ENCODE results near the gene MALRD1.

Gene MALRD1

DNA sequence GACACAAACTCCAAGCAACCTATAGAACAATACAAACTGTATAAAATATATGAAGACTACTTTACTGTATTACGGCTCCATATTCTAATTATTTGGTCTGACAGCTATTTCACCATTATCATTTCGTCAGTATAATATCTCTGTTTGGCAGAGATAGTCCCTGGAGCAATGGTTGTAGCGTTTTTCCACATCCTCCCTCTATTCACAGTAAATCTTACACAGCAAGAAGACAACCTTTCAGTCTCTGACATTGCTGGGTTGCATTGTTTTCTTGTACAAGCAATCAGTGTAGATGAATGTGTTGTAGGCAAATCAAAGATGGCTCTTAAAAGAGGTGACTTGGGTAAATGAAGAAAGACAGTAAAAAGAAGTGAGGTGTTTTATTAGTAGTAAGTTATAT, 662.0 kb downstream of the MALRD1 start:
- no peak overlapping the region for H3K4me3 ChIP-seq (ENCODE audit: low read depth, low read length)
- TF ChIP-seq CTCF (IDR thresholded peaks at IDR 0.05; ENCODE audit: borderline replicate concordance, insufficient read depth, low read depth, low read length) = no peak

DNA sequence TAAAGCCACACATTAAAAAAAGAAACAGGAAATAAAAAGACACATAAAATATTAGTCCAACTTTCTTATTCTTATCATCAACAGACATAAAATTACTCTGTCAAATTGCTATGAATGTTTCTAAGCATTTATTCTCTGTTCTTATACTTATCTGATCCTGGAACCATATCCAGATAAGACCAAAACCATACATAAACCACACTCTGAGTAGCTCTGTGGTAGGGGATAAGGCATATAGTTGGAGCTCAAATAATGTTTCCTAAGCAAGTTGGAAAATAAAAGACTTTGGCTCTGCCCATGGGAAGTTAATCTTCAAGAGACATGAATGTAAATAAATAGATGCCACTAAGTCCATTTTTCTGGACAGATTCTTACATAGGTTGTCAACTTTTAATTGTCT, 664.6 kb downstream of the MALRD1 start:
- TF ChIP-seq CTCF (IDR thresholded peaks at IDR 0.05; ENCODE audit: borderline replicate concordance, insufficient read depth, low read depth, low read length) = no peak
- no peak overlapping the region for H3K4me3 ChIP-seq (ENCODE audit: low read depth, low read length)

GRCh38 chr10:19713800-19714525, 665.4 kb downstream of the MALRD1 start:
- no peak overlapping the region for H3K4me3 ChIP-seq (ENCODE audit: low read depth, low read length)
- TF ChIP-seq CTCF (IDR thresholded peaks at IDR 0.05; ENCODE audit: borderline replicate concordance, insufficient read depth, low read depth, low read length) = no peak

- H3K4me3 ChIP-seq (ENCODE audit: low read depth, low read length) = no peak overlapping the region
- no peak for TF ChIP-seq CTCF (IDR thresholded peaks at IDR 0.05; ENCODE audit: borderline replicate concordance, insufficient read depth, low read depth, low read length)
Observed at GRCh38 chr10:19719284-19719683, 670.7 kb downstream of the MALRD1 start.

DNA sequence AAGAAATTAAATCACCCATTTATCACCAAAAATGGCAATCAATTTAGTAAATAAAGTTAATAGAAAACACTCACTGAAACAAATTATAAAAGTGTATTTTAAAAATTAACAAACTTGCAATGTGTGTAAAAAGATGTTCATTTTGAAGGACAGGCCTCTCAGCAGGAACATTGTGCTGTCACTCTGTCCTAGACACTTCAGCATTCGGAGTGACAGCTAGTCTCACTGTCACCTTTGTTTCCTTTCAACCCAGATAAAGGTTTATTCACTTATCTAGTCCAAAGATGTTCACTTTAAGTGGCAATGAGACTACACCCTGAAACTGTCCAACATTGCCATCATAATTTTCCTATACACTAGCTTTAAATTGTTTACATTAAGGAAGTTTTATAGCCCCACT, 675.7 kb downstream of the MALRD1 start:
- no peak overlapping the region for H3K4me3 ChIP-seq (ENCODE audit: low read depth, low read length)
- TF ChIP-seq CTCF (IDR thresholded peaks at IDR 0.05; ENCODE audit: borderline replicate concordance, insufficient read depth, low read depth, low read length) = no peak

DNA sequence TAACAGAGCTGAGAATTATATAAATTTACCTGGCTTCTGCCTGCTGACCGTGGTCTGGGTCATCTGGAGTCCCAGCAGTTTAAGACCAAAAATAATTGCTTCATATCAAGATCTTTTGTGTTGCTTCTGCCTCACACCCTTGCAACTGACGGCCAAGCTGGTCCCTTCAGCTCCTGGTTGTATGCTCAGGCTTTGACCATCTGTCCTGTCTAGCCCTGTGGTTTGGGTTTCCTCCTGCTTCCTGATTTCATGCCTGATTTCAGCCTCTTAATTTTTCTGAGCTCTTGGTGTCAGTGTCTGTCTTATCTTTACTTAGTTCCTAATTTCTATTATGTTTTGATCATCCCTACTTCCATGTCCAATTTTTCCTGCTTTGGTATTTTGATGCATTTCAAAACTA, 679.8 kb downstream of the MALRD1 start:
- H3K4me3 ChIP-seq (ENCODE audit: low read depth, low read length) = no peak overlapping the region
- no peak for TF ChIP-seq CTCF (IDR thresholded peaks at IDR 0.05; ENCODE audit: borderline replicate concordance, insufficient read depth, low read depth, low read length)

GRCh38 chr10:19728964-19729363, 680.4 kb downstream of the MALRD1 start:
- no peak for TF ChIP-seq CTCF (IDR thresholded peaks at IDR 0.05; ENCODE audit: borderline replicate concordance, insufficient read depth, low read depth, low read length)
- no peak overlapping the region for H3K4me3 ChIP-seq (ENCODE audit: low read depth, low read length)
